Measurements from ENCODE around the gene BCL2.

GRCh38 chr18:63135101-63135500, 184.5 kb downstream of the BCL2 start:
- TF ChIP-seq POLR2AphosphoS5 (IDR thresholded peaks at IDR 0.05; ENCODE audit: low read depth, low read length): no peak
- no peak for TF ChIP-seq POLR2A (IDR thresholded peaks at IDR 0.05; ENCODE audit: low read depth, low read length)

All from GM12892 (cell line).